Panc1 (cell line): ENCODE measurements around the gene GPSM1.

Source experiments
- CTCF ChIP-seq: fragments of 450-650 bp; IDR thresholded peaks from 2 replicates; pipeline ENCODE4 v1.5.1; 2017; ENCODE audit warnings: mild to moderate bottlenecking
- POLR2AphosphoS5 ChIP-seq: IDR thresholded peaks from 2 replicates; pipeline ENCODE4 v1.6.1; 2012; ENCODE audit warnings: mild to moderate bottlenecking, low read depth, low read length, moderate library complexity
- REST ChIP-seq, 2 experiments: IDR thresholded peaks; 2 replicates each; pipeline ENCODE4 v1.6.1; 2011 to 2012; ENCODE audit warnings: low read depth in 2 of 2, control low read depth in 1 of 2, low read length in 1 of 2, mild to moderate bottlenecking in 1 of 2, moderate library complexity in 1 of 2; ENCODE audit not compliant: insufficient read depth in 1 of 2
- SIN3A ChIP-seq: IDR thresholded peaks from 2 replicates; pipeline ENCODE4 v1.6.1; 2012; ENCODE audit warnings: low read depth, mild to moderate bottlenecking, low read length, moderate library complexity, borderline replicate concordance; ENCODE audit not compliant: insufficient read depth

- no peak for TF ChIP-seq CTCF
- TF ChIP-seq SIN3A: no peak
- no peak for TF ChIP-seq POLR2AphosphoS5
- TF ChIP-seq REST (IDR thresholded peaks at IDR 0.05; ENCODE audit: insufficient read depth in 1 of 2, low read depth in 2 of 2, low read length in 1 of 2): no peak
Observed at GRCh38 chr9:136362450-136362784, 35.1 kb downstream of the GPSM1 start.
